Medulla oblongata (tissue), 1 donor: ENCODE data around the gene DCLK2.

Source experiments
- DNase-seq: peaks from one replicate; pipeline ENCODE4 v3.0.0-alpha.2; 2015; ENCODE audit errors: extremely low spot score

DCLK2 gene

DNA sequence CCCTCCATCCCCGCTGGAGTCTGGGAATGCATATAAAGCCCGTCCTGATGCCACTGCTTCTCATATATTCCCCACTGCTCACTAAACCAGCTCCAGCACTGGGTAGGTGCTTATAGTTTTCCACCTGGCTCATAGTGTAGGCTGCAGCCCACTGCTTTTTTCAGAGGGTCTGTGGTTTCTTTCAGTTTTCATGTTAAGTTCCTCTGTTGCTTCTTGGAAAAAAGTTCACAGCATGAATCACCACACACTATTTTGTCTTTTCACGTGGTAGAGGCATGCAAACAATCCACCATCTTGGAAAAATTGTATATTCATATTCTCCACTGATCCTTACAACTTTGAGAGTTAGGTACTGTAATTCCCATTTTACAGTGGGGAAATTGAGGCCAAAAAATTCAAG, 39.4 kb downstream of the DCLK2 start:
- DNase-seq, result no peak

GRCh38 chr4:150119492-150119891, 41.2 kb downstream of the DCLK2 start:
- DNase-seq, result no peak

GRCh38 chr4:150123087-150123486, 44.8 kb downstream of the DCLK2 start:
- DNase-seq, result no peak

- peak; percentile 42 for DNase-seq
These were observed 45.8 kb downstream of the DCLK2 start for GRCh38 chr4:150123796-150124677.

DNA sequence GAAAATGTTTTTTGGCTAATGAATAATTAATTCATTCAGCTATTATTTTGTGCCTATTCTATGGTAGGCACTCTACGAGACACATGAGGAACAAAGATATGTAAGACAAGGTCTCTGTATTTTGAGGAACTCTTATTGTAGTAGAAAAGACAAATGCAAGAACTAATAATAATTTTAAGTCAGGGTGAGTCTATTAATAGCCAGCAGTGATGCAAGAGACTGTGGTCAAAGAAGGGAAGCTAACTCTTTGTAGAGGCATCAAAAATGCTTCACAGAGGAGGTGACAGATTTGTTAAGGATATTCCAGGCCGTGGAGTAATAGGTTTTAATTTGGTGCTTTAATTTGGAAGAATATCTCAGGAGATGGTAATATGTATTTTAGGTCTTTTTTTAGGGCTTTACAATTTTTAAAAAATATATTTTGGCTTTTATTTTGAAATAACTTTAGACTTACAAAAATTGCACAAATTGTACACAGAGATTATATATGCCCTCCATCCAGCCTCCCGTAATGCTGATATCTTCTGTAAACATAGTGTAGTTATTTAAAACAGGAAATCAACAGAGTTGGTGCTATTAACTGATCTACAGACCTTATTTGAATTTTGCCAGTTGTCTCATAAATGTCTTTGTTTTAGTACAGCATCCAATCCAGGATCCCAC, 48.1 kb downstream of the DCLK2 start:
- peak; percentile 56 for DNase-seq

DNA sequence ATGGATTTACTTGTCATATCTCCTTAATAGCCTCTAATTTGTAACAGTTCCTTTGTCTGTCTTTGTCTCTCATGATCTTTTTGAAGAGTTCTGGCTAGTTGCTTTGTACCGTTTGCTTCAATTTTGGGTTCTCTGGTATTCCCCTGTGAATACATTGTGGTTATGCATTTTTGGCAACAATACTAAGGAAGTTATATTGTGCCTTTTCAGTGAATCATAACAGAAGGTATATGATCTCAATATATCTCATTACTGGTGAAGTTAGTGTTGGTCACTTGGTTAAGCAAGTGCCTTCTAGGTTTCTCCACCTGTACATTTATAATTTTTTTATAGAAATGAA, 48.6 kb downstream of the DCLK2 start:
- no peak for DNase-seq

DNA sequence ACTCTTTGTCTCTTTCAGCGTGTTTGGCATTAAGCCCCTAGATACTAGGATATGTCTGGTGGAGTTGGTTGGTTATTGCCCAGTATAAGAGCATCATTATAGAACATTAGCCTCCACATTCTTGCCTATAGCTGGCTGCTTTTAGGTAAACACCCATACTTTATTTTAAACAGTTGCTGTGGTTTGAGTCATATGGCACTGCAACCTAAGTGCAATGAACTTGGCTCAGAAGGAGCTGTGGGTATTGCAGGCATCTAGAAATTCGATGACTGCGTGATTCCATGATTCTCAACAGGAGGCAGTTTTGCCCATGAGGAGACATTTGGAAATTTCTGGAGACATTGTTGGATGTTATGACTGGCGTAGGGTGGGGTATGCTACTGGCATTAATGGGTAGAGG, 49.5 kb downstream of the DCLK2 start:
- no peak for DNase-seq

- peak; percentile 35 for DNase-seq
These were observed 52.7 kb downstream of the DCLK2 start for GRCh38 chr4:150130933-150131332.

DNA sequence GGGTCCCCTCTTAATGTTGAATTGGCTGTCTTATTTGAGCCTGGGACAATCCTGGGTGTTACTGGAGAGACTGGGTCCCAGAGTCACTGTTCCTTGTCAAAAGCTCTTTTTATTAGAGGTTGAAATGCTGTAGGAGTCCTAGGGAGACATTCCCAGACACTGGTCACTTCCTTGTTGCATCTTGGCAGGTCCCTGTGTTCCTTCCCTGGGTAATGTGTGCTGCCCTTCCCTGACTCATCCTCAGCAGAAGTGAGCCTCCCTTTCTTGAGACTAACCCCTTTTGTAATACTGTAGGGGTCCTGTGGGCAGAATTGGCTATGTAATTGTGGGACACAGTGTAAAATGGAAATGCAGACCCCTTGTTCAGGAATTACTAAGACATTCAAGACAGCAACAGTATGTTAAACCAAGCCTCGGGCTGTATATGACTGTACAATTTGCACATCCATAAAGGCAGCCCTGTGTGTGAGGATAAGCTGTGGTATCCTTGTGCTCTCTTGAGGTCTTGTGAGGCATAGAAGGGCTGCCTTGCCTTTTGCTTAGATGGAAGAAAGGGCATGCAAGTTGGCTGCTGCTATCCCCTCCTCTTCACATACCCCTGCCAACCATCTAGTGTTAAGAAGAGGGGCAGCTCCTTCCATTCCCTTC, 53.5 kb downstream of the DCLK2 start:
- DNase-seq, result no peak

GRCh38 chr4:150133605-150134004, 55.4 kb downstream of the DCLK2 start:
- no peak for DNase-seq

- no peak for DNase-seq
These were observed 57.0 kb downstream of the DCLK2 start for GRCh38 chr4:150135134-150135772.

DNA sequence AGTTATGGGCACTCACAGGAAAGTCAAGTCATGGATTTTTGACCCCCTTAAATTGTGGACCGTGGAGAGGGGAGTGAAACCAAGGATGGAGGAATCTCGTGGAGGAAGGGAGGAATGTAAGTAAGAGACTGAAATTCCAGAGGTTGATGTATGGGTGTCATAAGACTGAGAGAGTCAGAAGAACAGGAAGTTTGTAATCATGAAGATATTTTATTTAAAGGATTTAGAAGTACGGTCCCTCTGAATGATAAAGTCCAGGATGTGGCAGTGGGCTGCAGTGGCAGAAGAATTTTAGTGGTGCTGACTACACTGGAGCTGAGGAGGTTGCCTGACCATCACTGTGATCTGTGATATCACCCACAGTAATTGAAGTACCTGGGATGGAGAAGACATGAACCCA, 57.8 kb downstream of the DCLK2 start:
- no peak for DNase-seq

DNA sequence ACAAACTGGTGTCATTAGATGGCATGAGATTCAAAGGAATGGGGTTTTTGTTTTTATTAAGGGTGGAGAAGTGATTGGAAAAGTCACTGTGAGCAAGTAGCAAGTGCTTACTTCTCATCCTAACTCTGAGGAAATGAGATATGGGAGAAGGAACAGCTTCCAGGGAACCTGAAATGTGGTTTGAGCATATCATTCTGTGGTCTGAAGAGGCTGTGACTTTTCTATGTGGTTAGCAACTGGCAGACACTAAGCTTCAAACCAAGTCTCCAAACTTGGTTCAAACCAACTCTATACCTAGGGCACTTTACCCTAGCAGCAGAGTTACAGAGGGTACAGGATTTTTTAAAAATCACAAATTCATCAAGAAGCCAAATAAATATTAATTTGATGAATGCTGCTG, 58.2 kb downstream of the DCLK2 start:
- no peak for DNase-seq

- DNase-seq, result peak; percentile 42
These were observed 61.1 kb downstream of the DCLK2 start for GRCh38 chr4:150139297-150139865.

- DNase-seq, result no peak
These were observed 62.6 kb downstream of the DCLK2 start for GRCh38 chr4:150140774-150141400.

GRCh38 chr4:150141756-150142155, 63.5 kb downstream of the DCLK2 start:
- no peak for DNase-seq

GRCh38 chr4:150142831-150143230, 64.6 kb downstream of the DCLK2 start:
- no peak for DNase-seq

GRCh38 chr4:150145090-150145945, 67.1 kb downstream of the DCLK2 start:
- no peak for DNase-seq

DNA sequence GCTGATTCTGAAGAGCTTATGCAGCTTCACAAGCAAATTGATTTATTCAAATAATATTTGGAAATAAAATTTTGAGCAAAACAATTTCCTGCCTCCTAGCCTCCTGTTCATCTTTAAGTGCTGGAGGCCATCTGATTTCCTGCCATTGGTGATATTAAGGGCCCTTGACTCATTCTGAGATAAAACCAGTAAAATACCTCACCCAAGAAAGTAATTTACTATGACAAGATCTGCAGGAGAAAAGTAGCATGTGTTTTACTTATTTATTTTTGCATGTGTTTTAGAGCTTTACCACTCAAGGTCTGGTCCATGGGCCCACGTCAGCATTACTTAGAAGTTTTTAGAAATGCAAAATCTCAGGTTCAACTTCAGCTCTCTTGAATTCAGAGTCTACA, 67.7 kb downstream of the DCLK2 start:
- DNase-seq, result no peak

DNA sequence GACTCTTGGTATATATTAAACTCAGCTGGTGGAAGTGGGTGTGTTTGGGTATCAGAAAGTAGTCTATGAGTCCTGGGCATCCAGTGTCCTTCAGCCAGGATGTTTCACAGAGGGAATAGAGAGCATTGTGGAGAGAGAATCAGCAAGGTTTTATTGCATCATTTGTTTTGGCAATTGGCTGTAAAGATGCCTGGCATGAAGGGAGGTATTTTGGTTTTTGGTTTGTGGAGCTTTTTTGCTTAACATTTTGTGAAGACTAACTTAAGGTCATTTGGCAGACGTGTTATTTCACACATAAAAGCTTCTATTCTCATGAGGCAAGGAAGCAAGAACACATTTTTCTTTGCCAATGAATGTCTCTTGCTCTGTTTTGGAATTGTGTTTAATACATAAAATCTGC, 71.1 kb downstream of the DCLK2 start:
- peak; percentile 70 for DNase-seq

GRCh38 chr4:150150629-150151062, 72.4 kb downstream of the DCLK2 start:
- peak; percentile 78 for DNase-seq
